Renal cortical epithelial cell (primary cell): ENCODE data around the gene DNAJC16. TPM values are rescaled to one million over a fixed set of nuclear protein-coding genes. Genes with fewer than 3 reads are reported as not detected.
"Not testable (repeated sequence)": the region's sequence is repeated elsewhere in the genome, so short reads cannot be mapped to it uniquely, and the experiment has no call there.

ENCODE experiments used
- DNase-seq: peaks from one replicate; pipeline ENCODE4 v3.0.0-alpha.2; 2011; ENCODE audit warnings: low read depth
- total RNA-seq: library from RNA; depleted of rRNA; stranded (reverse); fragments of >200 nt; gene quantifications from 2 replicates; pipeline ENCODE4 v1.2.3, GENCODE V29; 2014

The DNAJC16 gene
- 9.2 and 25.7 TPM in 2 replicates for total RNA-seq

DNA sequence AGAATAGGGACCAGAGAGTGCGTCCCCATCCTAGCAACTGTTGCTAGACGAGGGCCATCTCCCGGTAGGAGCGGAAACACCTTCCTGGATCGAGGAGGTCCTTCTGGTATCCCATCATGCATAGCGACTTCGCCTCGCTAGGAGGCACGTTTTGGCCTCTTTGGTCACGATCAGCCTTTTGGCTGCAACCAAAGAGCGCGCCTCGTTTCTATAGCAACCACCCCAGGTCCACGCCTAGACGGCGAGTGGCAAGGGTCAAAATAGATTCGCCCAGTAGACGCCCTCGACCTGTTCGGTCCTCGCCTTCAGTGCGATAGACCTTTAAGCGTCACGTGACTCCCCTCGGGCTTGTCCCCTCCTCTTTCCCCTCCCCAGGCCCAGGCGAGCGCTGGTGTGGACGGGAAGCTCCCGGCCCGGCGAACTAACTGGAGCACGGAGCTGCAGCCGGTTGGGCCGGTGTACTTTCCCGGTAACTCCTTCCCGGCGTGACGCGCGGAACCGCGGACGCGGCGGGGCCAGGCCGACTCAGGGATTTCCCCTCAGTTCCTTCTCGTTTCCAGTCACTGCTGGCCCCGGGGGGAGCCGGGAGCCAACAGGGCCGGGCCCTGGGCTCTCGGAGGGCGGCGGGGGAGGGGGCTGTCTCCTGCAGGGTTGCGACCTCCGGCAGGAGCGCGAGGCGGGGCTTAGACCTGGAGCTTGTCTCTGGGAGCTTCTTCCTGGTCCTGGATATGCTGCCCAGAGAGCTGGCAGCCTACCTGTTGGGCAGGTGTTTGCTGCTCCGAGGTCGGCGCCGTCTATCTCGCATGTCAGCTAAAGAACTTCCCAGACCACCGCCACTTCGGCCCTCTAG is at the start of gene DNAJC16:
Gene DNAJC16 (plus strand): TSS at position 359 of the 850 bp plus-strand sequence. CDS start 2,258 bp downstream, outside the sequence.
- peak; percentile 100 for DNase-seq

DNA sequence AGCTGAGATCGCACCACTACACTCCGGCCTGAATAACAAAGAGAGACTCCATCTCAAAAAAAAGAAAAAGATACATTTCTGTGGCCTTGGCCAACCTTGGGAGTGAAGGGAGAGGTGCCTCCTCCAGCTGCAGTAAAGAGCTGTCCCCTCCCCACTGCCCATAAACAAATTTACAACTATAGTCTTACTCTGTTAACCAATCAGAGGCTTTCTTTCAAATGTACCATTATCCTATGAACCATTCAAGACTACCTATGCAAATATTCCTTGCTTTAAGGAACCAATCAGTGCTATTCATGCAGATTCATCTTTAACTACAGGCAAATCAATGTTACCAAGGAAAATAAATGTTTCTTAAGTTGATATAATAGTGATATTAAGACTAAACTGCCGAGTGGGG is 49.7 kb upstream of the DNAJC16 start:
- no peak for DNase-seq

DNA sequence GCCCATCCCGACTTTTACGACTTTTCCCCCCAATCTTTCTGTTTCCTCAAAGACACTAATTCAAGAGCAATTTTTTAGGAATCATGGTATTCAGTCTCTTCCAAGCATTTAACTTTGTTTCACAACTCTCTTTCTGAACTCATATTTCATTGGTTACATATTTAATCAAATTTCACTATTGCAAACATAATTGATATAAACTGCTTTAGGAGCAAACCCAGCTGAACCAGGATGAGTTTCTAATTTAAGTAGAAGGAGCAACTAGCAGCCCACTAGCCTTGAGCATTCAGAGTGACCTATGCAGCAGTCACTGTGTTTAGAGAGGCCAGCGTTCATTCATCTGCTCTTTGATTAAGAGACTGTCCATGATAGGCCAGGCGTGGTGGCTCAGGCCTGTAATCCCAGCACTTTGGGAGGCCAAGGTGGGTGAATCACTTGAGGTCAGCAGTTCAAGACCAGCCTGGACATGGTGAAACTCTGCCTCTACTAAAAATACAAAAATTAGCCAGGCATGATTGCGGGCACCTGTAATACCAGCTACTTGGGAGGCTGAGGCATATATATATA is 48.9 kb upstream of the DNAJC16 start:
- DNase-seq: no peak

DNA sequence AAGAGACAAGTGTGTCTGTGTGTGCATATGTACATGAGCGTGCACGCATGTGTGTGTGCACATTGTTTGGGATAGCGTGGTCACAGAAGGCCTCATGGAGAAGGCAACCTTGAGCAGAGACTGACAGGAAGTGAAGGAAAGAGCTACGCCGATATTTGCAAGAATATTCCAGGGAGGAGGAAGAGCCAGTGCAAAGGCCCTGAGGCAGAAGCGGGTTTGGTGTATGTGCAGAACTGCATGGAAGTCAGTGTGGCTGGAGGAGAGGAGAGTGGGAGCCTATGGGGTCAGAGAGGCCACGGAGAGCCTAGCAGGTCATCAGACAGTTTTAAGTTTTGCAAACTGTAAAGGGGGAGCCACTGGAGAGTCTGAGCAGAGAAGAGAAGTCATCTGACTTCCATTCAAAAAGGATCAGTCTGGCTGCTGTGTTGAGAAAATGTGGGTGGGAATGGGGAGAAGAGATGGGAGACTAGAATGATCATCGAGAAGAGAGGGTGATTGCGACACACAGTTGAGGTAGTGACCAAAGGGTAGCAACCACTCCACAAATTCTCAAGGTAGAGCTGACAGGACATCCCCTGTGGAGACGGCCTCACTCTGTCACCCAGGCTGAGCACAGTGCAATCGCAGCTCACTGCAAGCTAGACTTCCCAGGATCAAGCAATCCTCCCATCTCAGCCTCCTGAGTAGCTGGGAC is 46.8 kb upstream of the DNAJC16 start:
- DNase-seq: no peak

DNA sequence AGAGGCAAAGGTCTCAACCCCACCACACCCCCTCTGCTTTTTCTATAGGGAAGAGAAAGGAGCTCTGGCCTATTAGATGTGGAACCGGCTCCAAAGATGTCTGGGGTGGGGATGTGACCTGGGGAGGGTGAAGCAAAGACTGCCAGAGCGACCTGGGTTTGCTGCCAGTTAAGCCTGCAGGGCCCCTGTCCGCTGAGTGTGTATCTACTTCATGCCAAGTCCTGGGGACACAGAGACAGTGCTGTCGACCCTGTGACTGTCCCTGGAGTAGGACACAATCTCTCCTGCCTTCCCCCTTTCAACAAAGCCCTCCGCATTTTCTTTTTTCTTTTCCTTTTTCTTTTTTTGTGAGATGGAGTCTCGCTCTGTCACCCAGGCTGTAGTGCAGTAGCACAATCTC is 44.2 kb upstream of the DNAJC16 start:
- DNase-seq: not testable (repeated sequence)

DNA sequence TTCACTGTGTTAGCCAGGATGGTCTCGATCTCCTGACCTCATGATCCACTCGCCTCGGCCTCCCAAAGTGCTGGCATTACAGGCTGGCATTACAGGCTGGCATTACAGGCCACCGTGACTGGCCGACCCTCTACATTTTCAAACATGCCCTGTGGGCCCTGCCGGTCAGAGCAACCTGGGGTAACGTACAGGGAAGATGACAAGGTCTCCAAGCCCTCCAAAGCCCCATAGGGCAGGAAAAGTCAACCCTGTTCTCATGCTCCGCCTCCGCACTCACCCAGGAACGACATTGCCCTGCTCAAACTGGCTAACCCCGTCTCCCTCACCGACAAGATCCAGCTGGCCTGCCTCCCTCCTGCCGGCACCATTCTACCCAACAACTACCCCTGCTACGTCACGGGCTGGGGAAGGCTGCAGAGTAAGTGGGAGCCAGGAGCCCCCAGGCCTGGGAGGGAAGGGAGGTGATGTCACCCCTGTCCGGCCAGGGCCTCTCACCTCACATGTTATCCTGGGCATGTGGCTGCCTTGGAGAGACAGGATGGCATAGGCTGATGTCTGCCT is 43.6 kb upstream of the DNAJC16 start:
- DNase-seq: not testable (repeated sequence)

DNA sequence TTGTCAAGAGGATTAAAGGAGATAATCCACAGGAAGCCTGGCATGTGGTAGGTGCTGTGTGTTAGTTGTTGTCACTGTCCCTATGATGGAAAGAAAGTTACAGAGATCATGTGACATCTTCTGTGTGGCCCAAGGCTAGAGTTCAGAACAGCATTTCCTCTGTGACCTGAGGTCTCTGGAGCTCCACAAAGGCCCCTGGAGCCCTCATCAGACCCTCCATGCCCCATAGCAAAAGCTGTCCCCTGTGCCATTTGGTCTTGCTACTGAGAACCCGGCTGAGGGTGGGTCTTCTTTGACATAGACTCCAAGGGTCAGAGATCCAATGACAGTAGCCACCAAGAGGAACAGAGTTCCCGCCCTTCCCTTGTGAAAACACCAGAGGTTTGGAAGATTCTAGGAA is 42.7 kb upstream of the DNAJC16 start:
- no peak for DNase-seq

DNA sequence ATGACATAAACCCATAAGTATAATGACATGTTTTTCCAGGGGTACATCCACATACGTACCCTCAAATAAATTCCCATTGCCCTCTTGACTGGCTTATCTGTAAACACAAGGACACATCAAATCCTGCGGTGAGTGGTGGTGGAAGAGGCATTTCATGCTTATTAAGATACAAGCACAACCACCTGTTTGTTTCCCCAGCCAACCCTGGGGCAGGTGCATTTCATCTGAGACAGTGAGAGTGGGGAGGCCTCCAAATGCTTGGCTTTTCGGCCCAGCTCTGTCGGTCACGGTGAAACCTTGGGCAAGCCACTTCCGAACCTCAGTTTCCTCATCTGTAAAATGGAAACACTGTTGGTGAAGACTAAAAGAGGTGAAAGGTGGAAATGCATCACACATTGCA is 42.2 kb upstream of the DNAJC16 start:
- DNase-seq: not testable (repeated sequence)

DNA sequence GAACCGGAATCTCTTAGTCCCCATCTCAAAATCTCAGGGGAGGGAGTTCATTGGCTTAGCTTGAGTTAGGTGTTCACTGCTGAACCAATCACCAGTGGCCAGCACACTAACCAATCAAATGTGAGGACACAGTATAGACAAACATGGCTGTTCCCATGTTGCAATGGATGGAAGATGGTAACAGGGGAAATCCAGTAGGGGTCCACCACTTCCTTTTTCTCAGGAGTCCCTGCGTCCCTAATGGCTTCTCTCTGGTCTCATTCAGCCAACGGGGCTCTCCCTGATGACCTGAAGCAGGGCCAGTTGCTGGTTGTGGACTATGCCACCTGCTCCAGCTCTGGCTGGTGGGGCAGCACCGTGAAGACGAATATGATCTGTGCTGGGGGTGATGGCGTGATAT is 41.0 kb upstream of the DNAJC16 start:
- DNase-seq: no peak

DNA sequence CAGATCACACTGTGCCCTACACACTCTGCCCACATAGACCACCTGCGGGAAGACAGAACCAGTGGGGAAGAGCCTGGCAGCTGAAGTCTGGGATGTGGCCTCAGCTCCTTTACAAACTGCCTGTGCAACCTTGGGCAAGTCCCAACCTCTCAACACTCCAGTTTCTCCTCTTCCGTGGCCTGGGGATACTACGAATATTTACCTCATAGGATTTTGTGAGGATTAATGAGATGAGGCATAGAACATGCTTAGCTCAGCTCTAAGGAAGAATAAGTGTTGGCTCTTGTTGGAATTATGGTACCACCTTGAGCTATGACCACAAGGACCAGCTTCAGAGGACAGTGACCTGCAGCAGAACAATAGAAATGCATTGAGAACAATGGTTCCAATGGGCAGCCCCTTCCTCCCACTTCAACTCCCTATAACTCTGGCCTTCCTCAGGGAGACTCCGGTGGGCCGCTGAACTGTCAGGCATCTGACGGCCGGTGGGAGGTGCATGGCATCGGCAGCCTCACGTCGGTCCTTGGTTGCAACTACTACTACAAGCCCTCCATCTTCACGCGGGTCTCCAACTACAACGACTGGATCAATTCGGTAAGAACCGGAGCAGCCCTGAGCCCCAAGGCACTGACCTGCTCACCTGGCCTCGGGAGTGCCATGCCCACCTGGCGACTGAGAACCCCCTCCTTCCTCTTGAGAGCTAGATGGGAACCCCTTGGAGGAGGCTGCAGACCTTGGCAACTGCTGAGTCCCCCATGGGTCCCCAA is 39.6 kb upstream of the DNAJC16 start:
- not testable (repeated sequence) for DNase-seq

DNA sequence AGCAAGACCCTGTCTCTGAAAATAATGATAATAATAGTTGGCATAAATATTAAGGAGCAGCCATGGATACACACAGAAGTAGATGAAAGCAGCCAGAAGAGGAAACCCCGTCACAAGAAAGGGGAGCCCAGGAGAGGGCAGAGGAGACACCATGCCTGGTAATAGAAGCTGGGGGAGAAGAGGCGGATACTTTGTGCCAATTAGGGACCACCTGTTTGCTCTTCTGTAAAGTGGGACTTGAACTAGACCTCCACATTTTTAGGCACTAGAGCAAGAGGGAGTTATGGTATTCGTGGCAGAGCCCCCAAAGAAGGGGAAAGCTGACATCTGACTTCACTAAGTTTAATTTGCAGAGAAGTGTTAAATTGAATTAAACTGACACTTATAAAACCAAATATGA is 38.3 kb upstream of the DNAJC16 start:
- DNase-seq: no peak

DNA sequence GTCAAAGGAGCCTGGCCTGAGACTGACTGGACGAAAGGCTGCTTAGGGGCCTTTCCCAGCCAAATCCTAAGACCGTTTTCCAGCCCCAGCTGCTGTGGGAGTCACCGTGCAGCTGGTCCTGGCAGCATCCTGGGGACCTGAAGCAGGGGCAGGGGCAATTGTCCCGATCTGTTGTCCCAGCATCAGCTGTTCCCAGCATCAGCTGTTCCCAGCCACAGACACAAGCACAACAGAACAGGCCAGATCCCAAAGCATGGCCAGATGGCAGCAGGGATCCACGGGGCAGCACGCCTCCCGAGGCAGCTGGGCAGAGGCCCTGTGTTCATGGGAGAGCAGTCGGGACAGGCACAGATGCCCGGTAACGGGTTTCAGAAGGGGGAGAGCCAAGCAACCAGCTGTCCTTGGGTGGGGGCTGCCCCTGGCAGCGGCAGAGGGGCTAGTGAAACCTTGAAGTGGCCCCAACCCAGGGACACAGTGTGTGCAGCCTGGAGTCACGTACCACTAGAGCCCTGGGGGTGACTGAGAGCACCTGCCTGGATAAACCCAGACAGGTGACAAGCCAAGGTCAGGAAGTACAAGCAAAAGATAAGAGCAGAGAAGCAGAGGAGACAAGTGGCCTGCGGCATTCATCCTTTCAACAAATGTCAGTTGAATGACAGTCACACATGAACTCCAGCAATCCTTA is 37.5 kb upstream of the DNAJC16 start:
- no peak for DNase-seq

DNA sequence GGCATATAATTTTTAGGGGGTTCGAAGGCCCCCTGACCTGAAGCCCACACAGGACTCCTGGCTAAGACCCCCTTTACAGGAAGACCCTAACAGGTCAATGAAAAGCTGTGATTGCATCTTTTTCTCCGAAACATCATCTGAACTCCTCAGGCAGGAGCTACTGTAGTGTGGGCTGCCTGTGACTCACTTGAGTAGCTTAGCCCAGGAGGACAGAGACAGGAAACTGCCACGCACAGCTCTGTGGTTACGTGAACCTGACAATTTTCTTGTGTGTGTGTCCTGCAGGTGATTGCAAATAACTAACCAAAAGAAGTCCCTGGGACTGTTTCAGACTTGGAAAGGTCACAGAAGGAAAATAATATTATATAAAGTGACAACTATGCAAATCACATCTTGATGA is 35.6 kb upstream of the DNAJC16 start:
- DNase-seq: peak; percentile 17

DNA sequence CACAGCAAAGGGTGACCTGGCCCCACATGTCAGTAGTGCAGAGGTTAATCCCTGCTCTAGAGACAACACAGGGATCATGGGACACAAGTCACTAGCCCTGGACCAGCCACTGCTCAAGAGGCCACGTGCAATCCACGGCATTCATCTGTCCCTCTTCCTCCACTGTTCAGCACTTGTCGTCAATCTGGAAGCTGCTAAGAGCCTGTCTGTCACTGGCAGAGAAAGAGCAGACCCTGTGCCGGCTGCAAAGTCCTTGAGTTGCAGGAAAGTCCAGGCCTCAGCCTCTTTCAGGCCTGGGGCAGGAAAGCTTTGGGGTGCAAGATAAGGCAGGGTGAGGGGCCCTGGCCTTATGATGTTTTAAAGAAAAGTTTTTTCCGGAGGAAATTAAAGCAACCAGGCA is 34.1 kb upstream of the DNAJC16 start:
- DNase-seq: no peak

DNA sequence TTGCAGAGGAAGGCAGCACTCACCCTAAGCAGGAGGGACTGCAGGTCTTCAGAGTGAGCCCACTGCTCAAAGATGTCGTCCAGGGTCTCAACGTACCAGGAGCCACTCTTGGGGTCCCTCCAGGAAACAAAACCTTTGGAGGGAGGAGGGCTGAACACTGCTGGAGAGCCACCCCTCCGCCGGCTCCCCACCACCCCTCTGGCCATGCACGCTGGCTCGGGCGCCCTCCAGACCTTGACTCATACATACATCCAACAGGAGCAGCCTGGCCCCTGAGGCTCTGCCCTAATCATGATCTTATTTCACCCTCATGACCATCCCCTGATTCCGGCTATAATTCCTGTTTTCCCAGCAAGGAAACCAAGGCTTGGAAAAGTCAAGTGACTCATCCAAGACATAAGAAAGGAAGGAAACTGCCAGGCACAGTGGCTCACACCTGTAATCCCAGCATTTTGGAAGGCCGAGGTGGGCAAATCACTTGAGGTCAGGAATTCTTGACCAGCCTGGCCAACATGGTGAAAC is 32.7 kb upstream of the DNAJC16 start:
- DNase-seq: no peak

DNA sequence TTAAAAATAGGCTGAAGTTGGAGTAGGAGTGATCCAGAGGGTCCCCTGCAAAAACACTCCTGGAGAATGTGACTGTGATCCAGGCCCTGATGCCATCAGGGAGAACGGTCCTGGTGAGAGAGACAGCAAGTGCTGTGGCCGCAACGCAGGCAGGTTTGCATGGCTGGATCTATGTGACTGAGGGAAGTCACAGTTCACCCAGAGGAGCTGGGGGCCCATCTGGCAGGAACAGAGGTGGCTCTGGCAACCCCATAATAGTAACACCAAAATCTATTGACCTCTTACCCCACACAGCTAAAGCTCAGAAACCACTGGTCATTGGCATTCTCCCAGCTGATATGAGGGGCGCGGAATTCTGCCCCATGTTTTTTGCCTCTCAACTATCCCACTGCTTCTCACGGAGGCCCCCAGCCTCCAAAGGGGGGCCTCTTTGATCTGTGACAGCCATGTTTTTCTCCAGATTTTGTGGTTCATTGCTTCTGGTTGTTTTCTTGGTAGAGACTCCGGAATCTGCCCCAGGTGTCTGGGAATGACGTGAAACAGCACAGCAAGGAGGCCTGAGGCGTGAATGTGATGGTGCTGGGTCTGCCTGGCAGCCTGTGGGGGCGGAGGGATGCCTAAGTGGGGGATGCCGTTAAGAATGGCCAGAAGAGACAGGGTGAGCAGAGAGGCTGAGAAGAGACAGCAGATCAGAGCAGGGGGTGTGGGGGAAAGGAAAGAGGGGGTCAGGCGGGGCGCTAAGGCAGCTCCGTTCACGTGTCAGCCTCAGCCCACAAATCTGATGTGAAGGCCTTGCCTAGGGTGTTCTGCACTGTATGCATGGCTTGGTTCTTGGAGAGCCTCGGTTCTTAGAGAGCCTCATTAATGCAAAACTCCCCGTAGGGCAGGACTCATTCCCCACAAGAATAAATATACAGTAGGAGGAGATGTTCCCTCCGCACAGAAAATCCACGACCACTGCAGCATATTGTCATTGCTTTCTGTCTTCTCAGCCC is 26.2 kb upstream of the DNAJC16 start:
- DNase-seq: peak; percentile 15

DNA sequence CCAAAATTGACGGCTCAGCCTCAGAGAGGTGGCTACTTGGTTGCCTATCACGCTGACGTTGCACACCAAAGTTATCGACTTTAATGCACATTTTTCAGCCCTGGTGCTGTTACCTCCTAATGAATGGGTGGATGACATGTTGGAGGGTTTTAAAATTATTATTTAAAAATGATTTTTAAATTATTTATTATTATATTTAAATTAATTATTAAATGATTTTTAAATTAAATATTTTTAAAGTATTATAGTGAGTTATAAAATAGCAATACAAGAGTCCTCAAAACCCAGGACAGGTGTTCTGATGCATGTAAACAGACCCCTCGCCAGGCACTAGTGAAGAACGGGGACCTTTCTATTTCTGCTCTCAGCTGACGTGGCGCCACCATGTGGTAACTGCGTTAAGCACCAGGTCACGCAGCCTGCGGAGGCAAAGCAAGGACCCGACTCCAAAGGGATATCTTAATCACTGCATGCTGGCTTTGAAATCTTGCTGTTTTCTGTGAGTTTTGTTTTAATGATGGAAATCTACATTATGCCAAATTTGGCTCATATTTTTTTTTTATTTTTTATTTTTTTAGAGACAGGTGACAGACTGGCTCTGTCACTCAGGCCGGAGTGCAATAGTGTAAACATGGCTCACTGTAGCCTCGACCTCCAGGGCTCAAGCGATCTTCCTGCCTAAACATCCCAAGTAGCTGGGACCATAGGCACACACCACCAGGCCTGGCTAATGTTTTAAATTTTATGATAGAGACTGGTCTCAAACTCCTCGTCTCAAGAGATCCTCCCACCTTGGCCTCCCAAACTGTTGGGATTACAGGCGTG is 25.2 kb upstream of the DNAJC16 start:
- DNase-seq: peak; percentile 21

DNA sequence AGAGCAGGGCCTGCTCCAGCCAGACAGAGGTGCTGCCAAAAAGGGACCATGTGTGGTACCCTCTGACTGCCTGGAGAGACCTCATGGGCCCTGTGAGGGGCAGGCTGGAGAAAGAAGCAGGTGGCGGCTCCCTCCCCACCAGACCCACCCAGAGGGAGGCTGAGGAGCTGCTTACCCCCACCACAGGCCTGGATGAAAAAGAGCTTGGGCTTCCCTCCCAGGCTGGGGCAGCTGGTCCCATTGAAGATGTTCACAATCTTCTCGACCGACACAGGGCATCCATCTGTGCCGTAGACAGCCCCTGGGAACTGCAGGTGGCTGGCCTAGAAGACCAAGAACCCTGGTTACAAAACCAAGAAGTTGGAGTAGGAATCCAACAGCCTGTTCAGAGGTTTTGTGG is 22.2 kb upstream of the DNAJC16 start:
- no peak for DNase-seq

DNA sequence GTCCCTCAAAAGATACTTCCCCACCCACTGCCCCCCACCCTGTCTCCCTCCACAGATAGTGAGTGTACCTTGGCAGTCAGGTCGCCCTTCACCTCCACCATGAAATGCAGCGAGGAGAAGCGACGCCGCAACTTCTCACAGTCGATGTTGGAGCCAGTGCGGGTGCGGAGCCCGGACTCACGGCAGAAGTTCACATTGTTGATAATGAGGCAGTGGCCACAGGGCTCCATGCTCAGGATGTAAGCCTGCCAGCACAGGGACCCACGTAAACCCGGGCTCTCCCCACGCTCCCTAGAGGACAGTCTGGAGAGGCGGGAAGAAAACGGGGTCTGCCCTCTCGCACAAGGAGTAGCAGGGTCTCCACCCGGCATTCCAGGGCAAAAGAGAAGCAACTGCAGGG is 19.8 kb upstream of the DNAJC16 start:
- no peak for DNase-seq
